Panc1 (cell line): ENCODE data around the gene RFPL1.

ENCODE experiments used
- CTCF ChIP-seq: fragments of 450-650 bp; IDR thresholded peaks from 2 replicates; pipeline ENCODE4 v1.5.1; 2017; ENCODE audit warnings: mild to moderate bottlenecking
- POLR2AphosphoS5 ChIP-seq: IDR thresholded peaks from 2 replicates; pipeline ENCODE4 v1.6.1; 2012; ENCODE audit warnings: mild to moderate bottlenecking, low read depth, low read length, moderate library complexity
- TCF7L2 ChIP-seq: IDR thresholded peaks from 2 replicates; pipeline ENCODE4 v1.6.1; 2011; ENCODE audit warnings: mild to moderate bottlenecking, low read depth, low read length, inconsistent platforms

GRCh38 chr22:29408940-29409339 lies 29.4 kb upstream of the RFPL1 start:
- no peak for TF ChIP-seq CTCF
- no peak for TF ChIP-seq POLR2AphosphoS5
- TF ChIP-seq TCF7L2, result no peak
